WTC11 (cell line): Measurements from ENCODE around the gene SBF1. TPM values are rescaled to one million over a fixed set of nuclear protein-coding genes. Genes with fewer than 3 reads are reported as not detected.

Experiments
- GABPB1 ChIP-seq: sonication (generic); formaldehyde crosslinking; IDR thresholded peaks from 2 replicates; pipeline ENCODE4 v1.8.1; 2023; ENCODE audit warnings: mild to moderate bottlenecking, missing genetic modification reagents
- GRHL2 ChIP-seq: fragments of 250-450 bp; sonication (Bioruptor Pico); IDR thresholded peaks from 2 replicates; pipeline ENCODE4 v1.8.0; 2022; ENCODE audit warnings: mild to moderate bottlenecking, moderate library complexity; ENCODE audit not compliant: insufficient replicate concordance, severe bottlenecking
- ZNF121 ChIP-seq: sonication (generic); formaldehyde crosslinking; IDR thresholded peaks from 2 replicates; pipeline ENCODE4 v1.8.0; 2023; ENCODE audit warnings: missing genetic modification reagents
- ZNF317 ChIP-seq: sonication (generic); formaldehyde crosslinking; IDR thresholded peaks from 2 replicates; pipeline ENCODE4 v1.8.1; 2023; ENCODE audit warnings: low read depth, mild to moderate bottlenecking, moderate library complexity, missing genetic modification reagents, borderline replicate concordance
- total RNA-seq: library from RNA; stranded (reverse); gene quantifications from 3 replicates; pipeline ENCODE4 v1.2.3, GENCODE V29; 2021
- TF ChIP-seq, protein P1 (sequence below): sonication (generic); formaldehyde crosslinking; IDR thresholded peaks from 2 replicates; pipeline ENCODE4 v1.8.0; 2022; ENCODE audit warnings: missing genetic modification reagents
- TF ChIP-seq, protein P2 (sequence below): sonication (generic); formaldehyde crosslinking; IDR thresholded peaks from 2 replicates; pipeline ENCODE4 v1.8.1; 2022; ENCODE audit warnings: mild to moderate bottlenecking, moderate library complexity, missing genetic modification reagents
- TF ChIP-seq, protein P3 (sequence below): fragments of 250-450 bp; sonication (Bioruptor Pico); IDR thresholded peaks from 2 replicates; pipeline ENCODE4 v2.1.2; 2022; ENCODE audit warnings: mild to moderate bottlenecking, moderate library complexity
- TF ChIP-seq, protein P4 (sequence below): sonication (generic); formaldehyde crosslinking; IDR thresholded peaks from 2 replicates; pipeline ENCODE4 v1.8.1; 2022; ENCODE audit warnings: low read depth, mild to moderate bottlenecking, moderate library complexity, missing genetic modification reagents, borderline replicate concordance
- TF ChIP-seq, protein P5 (sequence below): fragments of 250-450 bp; sonication (Bioruptor Pico); IDR thresholded peaks from 2 replicates; pipeline ENCODE4 v1.9.0; 2021; ENCODE audit warnings: mild to moderate bottlenecking, borderline replicate concordance
- TF ChIP-seq, protein P6 (sequence below): sonication (generic); formaldehyde crosslinking; IDR thresholded peaks from 2 replicates; pipeline ENCODE4 v1.8.1; 2023; ENCODE audit warnings: mild to moderate bottlenecking, missing genetic modification reagents, borderline replicate concordance
- TF ChIP-seq, protein P7 (sequence below): sonication (generic); formaldehyde crosslinking; IDR thresholded peaks from 2 replicates; pipeline ENCODE4 v1.8.0; 2022; ENCODE audit warnings: mild to moderate bottlenecking, missing genetic modification reagents

SBF1 gene
- total RNA-seq, 1 experiment from 2014 or later, result 108 TPM

DNA sequence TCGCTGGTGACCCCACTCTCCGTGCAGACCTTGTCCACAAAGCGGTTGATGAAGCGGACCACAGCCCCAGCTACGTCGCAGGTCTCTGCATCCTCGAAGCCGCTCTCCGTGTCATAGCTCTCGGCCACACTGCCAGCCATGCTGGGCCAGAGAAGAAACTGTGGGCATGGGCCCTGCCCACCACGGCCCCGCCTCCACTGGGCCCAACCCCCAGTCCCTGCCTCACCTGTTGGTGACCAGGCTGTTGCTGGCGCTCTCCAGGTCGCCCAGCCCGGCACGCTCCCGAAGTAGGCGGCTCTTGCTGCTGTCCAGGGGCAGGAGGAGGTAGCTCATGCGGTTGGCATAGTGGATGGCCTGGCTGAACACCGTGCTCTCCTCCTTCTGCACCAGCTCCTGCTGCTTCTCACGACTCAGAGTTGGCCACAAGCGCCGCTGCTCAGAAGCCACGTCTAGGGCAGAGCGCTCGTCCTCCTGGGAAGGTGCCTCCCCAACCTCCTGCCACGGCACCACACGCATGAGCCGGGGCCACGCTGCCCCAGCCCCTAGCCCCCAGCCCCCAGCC lies 12.8 kb downstream of the SBF1 start (continued):
- TF ChIP-seq, protein P1, sequence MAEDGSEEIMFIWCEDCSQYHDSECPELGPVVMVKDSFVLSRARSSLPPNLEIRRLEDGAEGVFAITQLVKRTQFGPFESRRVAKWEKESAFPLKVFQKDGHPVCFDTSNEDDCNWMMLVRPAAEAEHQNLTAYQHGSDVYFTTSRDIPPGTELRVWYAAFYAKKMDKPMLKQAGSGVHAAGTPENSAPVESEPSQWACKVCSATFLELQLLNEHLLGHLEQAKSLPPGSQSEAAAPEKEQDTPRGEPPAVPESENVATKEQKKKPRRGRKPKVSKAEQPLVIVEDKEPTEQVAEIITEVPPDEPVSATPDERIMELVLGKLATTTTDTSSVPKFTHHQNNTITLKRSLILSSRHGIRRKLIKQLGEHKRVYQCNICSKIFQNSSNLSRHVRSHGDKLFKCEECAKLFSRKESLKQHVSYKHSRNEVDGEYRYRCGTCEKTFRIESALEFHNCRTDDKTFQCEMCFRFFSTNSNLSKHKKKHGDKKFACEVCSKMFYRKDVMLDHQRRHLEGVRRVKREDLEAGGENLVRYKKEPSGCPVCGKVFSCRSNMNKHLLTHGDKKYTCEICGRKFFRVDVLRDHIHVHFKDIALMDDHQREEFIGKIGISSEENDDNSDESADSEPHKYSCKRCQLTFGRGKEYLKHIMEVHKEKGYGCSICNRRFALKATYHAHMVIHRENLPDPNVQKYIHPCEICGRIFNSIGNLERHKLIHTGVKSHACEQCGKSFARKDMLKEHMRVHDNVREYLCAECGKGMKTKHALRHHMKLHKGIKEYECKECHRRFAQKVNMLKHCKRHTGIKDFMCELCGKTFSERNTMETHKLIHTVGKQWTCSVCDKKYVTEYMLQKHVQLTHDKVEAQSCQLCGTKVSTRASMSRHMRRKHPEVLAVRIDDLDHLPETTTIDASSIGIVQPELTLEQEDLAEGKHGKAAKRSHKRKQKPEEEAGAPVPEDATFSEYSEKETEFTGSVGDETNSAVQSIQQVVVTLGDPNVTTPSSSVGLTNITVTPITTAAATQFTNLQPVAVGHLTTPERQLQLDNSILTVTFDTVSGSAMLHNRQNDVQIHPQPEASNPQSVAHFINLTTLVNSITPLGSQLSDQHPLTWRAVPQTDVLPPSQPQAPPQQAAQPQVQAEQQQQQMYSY (CRISPR knock-in tag), result no peak
- TF ChIP-seq, protein P2, sequence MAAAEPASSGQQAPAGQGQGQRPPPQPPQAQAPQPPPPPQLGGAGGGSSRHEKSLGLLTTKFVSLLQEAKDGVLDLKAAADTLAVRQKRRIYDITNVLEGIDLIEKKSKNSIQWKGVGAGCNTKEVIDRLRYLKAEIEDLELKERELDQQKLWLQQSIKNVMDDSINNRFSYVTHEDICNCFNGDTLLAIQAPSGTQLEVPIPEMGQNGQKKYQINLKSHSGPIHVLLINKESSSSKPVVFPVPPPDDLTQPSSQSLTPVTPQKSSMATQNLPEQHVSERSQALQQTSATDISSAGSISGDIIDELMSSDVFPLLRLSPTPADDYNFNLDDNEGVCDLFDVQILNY (CRISPR knock-in tag), result no peak
- TF ChIP-seq, protein P3, sequence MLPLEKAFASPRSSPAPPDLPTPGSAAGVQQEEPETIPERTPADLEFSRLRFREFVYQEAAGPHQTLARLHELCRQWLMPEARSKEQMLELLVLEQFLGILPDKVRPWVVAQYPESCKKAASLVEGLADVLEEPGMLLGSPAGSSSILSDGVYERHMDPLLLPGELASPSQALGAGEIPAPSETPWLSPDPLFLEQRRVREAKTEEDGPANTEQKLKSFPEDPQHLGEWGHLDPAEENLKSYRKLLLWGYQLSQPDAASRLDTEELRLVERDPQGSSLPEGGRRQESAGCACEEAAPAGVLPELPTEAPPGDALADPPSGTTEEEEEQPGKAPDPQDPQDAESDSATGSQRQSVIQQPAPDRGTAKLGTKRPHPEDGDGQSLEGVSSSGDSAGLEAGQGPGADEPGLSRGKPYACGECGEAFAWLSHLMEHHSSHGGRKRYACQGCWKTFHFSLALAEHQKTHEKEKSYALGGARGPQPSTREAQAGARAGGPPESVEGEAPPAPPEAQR (CRISPR knock-in tag), result no peak
- TF ChIP-seq, protein P4, sequence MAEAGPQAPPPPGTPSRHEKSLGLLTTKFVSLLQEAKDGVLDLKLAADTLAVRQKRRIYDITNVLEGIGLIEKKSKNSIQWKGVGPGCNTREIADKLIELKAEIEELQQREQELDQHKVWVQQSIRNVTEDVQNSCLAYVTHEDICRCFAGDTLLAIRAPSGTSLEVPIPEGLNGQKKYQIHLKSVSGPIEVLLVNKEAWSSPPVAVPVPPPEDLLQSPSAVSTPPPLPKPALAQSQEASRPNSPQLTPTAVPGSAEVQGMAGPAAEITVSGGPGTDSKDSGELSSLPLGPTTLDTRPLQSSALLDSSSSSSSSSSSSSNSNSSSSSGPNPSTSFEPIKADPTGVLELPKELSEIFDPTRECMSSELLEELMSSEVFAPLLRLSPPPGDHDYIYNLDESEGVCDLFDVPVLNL (CRISPR knock-in tag), result no peak
- TF ChIP-seq, protein P5, sequence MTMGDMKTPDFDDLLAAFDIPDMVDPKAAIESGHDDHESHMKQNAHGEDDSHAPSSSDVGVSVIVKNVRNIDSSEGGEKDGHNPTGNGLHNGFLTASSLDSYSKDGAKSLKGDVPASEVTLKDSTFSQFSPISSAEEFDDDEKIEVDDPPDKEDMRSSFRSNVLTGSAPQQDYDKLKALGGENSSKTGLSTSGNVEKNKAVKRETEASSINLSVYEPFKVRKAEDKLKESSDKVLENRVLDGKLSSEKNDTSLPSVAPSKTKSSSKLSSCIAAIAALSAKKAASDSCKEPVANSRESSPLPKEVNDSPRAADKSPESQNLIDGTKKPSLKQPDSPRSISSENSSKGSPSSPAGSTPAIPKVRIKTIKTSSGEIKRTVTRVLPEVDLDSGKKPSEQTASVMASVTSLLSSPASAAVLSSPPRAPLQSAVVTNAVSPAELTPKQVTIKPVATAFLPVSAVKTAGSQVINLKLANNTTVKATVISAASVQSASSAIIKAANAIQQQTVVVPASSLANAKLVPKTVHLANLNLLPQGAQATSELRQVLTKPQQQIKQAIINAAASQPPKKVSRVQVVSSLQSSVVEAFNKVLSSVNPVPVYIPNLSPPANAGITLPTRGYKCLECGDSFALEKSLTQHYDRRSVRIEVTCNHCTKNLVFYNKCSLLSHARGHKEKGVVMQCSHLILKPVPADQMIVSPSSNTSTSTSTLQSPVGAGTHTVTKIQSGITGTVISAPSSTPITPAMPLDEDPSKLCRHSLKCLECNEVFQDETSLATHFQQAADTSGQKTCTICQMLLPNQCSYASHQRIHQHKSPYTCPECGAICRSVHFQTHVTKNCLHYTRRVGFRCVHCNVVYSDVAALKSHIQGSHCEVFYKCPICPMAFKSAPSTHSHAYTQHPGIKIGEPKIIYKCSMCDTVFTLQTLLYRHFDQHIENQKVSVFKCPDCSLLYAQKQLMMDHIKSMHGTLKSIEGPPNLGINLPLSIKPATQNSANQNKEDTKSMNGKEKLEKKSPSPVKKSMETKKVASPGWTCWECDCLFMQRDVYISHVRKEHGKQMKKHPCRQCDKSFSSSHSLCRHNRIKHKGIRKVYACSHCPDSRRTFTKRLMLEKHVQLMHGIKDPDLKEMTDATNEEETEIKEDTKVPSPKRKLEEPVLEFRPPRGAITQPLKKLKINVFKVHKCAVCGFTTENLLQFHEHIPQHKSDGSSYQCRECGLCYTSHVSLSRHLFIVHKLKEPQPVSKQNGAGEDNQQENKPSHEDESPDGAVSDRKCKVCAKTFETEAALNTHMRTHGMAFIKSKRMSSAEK (CRISPR knock-in tag), result no peak
- TF ChIP-seq, protein P6, sequence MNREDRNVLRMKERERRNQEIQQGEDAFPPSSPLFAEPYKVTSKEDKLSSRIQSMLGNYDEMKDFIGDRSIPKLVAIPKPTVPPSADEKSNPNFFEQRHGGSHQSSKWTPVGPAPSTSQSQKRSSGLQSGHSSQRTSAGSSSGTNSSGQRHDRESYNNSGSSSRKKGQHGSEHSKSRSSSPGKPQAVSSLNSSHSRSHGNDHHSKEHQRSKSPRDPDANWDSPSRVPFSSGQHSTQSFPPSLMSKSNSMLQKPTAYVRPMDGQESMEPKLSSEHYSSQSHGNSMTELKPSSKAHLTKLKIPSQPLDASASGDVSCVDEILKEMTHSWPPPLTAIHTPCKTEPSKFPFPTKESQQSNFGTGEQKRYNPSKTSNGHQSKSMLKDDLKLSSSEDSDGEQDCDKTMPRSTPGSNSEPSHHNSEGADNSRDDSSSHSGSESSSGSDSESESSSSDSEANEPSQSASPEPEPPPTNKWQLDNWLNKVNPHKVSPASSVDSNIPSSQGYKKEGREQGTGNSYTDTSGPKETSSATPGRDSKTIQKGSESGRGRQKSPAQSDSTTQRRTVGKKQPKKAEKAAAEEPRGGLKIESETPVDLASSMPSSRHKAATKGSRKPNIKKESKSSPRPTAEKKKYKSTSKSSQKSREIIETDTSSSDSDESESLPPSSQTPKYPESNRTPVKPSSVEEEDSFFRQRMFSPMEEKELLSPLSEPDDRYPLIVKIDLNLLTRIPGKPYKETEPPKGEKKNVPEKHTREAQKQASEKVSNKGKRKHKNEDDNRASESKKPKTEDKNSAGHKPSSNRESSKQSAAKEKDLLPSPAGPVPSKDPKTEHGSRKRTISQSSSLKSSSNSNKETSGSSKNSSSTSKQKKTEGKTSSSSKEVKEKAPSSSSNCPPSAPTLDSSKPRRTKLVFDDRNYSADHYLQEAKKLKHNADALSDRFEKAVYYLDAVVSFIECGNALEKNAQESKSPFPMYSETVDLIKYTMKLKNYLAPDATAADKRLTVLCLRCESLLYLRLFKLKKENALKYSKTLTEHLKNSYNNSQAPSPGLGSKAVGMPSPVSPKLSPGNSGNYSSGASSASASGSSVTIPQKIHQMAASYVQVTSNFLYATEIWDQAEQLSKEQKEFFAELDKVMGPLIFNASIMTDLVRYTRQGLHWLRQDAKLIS (CRISPR knock-in tag), result no peak
- TF ChIP-seq GABPB1 (CRISPR knock-in tag), result no peak
- no peak for TF ChIP-seq ZNF317 (CRISPR knock-in tag)
- no peak for TF ChIP-seq ZNF121 (CRISPR knock-in tag)
- TF ChIP-seq GRHL2 (CRISPR knock-in tag), result no peak
- TF ChIP-seq, protein P7, sequence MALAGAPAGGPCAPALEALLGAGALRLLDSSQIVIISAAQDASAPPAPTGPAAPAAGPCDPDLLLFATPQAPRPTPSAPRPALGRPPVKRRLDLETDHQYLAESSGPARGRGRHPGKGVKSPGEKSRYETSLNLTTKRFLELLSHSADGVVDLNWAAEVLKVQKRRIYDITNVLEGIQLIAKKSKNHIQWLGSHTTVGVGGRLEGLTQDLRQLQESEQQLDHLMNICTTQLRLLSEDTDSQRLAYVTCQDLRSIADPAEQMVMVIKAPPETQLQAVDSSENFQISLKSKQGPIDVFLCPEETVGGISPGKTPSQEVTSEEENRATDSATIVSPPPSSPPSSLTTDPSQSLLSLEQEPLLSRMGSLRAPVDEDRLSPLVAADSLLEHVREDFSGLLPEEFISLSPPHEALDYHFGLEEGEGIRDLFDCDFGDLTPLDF (CRISPR knock-in tag), result no peak
- TF ChIP-seq, all 79 proteins: peak for 0
